Activated effector memory CD4-positive, alpha-beta T cell treated with Interleukin-2 at 50 U/mL for 16 hours (primary cell): ENCODE measurements around the gene CPLX1.
"Not testable (repeated sequence)": the region's sequence is repeated elsewhere in the genome, so short reads cannot be mapped to it uniquely, and the experiment has no call there.

ENCODE experiments used
- DNase-seq: peaks from one replicate; pipeline ENCODE4 v3.0.0-alpha.2; 2020

The CPLX1 gene

DNA sequence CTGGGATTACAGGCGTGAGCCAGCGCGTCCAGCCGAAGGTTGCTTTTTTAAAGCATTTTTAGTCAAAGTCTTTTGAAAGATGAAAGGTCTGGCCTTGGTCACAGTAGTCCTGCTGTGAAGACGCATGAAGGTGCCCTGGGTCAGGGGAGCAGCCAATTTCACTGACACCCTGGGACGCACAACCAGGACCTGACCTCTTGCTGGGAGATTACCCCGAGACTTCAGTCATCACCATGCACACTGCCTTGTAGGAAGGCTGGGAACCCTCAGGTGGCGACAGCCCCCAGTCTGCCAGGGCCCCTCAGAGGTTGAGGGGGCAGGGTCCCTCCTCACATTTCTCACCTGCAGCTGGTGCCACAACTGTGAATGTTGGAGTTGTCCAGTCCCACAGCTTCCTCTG lies 53.2 kb downstream of the CPLX1 start:
- DNase-seq: no peak

DNA sequence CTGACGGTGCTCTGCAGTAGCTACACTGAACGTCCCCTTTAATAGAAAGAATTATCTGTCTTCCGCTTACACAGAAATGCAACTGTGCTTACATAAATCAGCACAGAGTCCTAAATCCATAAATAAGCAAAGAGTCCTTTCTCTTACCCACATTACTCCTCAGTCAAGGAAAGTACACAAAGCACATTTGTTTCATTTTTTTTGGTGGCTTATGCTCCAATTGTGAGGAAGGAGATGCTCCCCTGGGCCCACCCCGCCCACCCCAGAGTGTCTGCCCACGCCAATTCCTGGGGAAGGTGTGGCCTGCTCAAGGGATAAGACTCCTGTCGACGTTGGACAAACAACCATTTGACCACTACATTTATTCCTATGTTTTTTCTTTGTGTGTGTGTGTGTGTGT lies 53.8 kb downstream of the CPLX1 start:
- DNase-seq: no peak

DNA sequence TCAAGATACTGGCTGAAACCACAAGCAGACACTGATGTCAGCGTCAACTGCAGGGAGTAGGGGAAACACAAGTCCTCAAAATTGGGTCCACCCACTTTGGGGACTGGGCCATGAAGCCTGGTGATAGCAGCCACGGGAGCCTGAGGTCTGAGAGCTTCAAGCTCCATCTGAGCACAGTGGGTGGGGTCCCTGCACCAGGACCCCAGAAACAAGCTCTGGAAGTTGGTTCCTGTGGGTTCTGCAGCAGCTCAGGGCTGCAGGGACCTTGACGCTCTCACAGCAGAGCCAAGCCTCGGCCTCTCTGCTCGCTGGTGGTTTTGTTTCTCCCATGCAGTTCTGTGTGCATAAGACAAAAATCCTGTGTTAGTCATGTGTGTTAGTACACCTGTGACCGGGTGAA lies 54.5 kb downstream of the CPLX1 start:
- no peak for DNase-seq

DNA sequence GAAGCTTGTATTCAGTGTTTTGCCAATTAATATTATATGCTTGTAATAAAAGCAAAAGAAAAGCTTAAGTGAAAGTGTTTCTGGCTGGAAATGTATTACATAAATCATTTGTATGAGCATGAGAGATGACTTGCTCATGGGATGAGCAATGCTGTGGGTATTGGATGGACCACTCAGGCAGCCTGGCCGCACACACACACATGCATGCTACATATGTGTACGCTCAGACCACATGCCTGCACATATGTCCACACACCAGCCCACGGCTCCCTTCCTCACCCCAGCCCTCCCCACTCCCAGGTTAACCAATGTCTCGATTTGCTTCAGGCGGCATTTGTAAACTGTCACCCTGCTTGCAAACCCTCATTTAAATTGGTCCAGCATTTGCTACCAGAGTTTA lies 55.9 kb downstream of the CPLX1 start:
- no peak for DNase-seq

DNA sequence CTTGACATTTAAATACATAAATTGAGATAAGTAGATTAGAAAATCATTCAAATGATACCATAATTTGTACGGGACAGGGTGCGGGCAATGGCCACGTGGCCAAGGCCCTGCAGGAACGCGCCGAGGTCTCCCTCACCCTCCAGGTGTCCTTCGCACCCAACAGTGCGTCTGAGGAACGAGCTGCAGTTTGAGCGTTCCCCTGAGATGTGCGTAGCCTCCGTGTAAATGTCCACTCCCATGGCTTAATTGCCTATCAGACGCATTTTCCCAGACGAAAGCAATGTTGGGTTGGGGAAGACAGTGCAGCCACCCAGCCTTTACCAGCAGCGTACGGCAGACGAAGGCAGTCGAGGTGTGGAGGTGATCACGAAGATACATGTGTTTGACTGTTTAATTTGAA lies 56.4 kb downstream of the CPLX1 start:
- DNase-seq: no peak

DNA sequence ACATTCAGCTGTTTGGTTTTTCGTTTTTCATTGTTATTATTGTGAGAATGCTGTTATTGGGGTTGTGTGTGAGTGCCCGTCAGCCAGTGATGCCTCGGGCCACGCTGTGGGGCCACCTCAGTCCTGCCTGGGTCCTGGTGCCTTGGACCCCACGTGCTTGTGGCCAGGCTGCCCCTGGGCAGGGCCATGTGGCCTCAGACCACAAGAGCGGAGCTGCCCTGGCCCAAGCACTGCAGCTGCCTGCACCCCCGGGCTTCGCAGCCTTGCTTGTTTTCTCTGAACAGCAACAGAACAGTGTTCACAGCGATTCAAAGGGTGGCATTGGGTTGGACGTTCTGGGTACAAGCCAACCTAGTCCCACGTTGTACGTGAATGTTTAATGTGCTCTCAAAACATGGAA lies 56.9 kb downstream of the CPLX1 start:
- no peak for DNase-seq

DNA sequence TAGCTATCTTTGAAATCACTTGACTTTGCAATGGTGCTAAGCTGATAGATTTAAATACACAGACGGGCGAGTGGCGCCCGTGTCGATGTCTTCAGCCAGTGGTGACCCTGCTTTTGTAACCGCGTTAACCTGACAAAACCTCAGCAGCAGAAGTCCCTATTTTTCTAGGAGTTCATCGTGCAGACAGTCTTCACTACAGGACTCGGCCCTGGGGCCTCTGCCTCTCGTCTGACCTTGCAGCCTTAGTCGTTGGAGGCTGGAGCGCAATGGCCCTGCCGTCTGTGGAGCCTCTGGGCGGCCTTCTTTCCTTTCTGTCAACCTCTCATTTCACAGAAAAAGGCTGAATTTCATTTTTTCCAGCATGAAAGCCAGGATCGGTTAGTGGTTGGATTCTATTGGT lies 57.9 kb downstream of the CPLX1 start:
- no peak for DNase-seq

DNA sequence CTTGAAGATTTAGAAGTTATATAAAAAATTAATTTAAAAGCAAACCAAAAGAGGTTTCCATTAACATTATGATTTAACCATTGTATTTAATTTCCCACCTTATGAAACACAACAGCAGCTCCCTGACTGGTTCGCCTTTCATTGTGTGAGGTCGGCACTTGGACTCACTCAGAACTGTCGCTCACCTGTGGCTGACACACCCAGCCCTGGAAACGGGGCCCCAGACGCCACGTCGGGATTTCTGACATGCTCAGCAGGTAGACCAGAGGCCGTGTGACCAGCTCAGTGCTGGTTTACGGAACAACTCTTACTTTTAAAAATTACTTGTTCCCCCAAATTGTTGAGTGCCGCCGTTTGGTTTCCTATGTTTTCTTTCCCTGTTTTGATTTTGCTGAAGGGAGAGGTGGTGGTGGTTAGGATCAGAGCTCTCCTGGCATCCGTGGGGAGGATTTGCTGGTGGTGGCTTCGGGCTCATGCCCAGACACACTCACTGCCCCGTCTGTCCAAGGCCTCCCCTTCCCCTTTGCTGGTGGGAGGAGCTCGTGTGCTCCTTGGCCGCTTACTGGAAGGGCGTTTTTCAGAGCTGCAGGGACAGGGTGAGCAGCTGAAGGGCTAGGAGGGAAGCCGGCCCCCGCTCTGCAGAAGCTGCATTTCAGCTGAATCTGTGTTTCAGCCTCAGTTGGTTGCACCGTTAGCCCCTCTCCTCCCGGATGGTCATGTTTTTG lies 59.2 kb downstream of the CPLX1 start:
- no peak for DNase-seq

DNA sequence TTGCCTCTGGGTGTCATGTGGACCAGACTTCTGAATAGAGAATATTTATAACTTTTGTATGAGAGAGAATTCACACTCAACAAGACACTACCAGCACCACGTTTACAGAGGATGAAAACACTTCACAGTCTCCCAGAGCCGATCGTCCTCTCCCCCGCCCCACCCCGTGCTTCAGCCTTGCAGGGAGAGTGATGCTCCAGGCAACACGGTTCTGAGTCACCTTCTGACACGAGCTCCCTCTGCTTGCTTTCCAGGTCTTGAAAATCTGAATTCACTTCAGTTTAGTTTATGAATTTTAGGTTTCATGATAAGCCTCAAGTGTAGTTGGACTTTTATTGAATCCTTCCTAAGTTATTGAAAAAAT lies 59.8 kb downstream of the CPLX1 start:
- no peak for DNase-seq

DNA sequence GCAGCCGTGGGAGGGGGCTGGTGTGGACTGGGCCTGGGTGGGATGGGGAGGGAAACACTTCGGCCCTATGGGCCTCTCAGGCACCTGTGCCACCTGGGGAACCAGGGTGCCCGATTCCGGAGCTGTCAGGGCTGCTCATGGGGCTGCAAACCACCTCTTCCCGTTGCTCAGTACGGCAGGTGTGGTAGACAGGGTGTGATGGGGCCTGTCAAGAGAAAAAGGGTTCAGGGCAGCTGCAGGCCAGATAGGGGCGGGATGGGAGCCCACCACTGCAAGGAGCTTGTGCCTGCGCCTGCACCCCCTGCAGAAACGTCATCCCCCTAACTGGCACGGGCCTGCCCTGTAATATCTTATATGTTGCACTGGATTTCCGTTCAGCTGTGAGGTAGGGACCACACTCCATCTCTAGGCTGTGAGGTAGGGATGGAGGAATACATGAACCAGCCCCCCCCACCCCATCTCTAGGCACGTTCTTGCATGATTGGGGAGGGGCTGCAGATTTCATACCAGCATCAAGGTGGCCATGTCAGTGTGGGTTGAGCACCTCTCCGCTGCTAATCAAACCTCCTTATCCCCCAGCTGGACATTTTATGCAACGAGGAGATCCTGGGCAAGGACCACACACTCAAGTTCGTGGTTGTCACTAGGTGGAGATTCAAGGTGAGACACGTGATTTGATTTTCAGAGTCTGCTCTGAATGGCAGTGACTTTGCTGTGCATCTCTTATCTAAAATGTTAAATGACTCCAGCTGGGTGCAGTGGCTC lies 61.3 kb downstream of the CPLX1 start:
- no peak for DNase-seq

DNA sequence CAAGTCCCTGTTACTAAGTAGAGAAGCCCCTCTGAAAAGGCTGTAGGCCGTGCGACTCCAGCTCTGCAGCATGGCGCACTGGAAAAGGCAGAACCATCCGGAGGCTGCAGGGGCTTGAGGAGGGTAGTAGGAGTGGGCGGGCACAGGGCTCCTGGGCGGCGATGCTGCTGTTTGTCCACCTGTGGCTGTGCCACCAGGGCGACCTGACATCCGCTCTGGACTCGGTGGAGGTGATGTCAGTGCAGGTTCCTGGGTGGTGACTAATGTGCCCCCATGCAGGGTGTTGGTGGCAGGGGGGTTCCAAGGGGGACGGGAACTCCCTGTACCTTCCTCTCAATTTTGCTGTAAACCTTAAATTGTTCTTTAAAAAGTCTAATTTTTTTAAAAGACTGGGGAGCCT lies 62.0 kb downstream of the CPLX1 start:
- DNase-seq: no peak

DNA sequence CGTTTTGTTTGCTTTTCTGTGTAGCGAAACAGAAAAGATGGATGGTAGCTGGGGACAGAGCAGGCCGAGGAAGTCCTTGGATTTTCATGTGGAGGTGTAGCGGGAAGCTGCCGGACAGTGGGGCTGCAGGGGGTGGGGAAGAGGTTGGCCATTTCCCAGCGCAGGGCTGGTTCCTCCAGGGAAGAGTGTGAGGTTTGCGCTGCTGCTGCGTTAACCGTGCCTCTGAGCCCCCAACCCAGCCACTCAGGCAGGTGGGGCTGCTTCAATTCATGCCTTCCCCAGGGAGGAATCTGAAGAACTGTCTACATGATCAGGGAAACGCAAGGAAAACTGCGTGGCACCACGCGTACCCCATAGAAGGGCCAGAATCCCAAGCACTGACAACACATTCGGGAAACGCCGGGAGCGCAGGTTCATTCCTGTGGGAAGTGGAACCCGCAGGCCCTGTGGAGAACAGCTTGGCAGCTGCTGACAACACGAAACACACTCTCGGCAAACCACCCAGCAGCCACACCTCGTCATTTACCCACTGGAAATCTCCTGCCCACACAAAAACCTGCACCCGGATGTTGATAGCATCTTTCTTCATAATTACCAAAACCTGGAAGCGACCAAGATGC lies 62.6 kb downstream of the CPLX1 start:
- DNase-seq: no peak

DNA sequence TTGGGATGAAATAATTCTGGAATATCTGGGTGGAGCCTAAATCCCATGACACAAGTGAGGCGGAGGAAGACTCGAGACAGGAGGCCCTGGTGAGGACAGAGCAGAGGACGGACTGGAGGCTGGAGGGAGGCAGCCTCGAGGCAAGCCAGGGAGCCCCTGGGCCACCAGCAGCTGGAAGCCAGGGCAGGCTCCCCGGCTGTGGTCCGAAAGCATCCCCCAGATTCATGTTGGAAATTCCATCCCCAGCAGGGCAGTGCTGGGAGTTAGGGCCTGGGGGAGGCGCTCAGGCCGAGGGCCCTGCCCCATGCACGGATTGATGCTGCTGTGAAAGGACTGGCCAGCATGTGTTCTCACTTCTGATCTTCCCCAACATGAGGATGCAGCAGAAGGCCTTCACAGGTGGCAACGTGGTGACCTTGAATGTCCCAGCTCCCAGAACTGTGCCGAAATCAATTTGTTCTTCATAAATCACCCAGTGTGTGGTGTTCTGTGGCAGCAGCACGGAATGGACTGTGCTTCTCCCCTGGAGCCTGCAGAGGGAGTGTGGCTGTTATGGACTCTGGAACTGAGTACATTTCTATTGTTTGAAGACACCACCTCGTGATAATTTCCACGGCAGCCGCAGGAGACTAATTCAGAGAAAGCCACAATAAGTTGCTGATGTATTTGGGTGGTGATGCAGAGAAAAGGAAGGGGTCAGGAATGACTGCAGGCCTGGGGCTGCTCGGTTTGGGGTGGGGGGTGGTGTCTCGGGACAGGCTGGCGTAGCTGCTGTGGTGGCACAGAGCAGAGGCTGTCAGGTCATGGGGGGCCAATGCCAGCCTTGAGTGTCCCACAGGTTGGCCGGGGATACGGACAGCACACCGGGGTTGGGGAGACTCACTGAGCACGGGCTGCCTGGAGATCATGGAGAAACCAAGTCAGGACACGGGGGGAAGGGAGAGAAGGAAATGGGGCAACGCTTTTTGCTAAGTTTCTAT lies 63.4 kb downstream of the CPLX1 start:
- no peak for DNase-seq

DNA sequence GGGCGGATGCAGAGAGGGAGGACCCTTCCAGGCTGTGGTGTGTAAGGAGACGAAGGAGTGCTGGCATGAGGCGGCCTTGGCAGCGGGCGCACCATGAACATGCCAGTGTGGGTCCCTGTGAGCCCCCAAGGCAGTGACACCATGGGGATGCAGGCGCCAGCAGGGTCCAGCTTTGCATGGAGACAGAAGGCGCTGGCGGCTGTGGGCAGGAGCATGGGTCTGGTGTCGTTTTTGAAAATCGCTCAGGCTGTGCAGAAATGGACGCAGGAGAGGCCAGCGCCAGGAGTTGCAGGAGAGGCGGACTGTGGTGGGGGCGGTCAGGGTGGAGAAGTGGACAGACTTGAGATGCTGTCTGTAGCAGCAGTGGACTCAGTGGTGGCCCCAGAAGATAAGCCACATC lies 64.2 kb downstream of the CPLX1 start:
- DNase-seq: no peak

DNA sequence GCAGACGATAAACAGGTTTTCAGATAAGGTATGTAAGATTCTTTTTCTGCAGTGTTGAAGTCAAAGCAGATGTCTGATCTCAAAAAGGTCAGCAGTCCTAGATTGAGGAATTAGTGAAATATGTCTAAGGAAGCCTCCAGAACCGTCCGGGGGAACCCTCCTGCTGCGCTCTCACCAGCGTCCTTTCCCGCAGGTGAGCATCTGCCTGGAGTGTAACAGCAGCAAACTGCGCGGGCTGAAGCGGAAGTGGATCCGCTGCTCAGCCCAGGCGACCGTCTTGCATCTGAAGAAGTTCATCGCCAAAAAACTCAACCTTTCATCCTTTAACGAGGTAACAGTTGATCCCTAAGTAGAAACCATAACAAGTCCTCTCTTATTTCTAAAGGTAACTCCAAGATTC lies 64.8 kb downstream of the CPLX1 start:
- no peak for DNase-seq

DNA sequence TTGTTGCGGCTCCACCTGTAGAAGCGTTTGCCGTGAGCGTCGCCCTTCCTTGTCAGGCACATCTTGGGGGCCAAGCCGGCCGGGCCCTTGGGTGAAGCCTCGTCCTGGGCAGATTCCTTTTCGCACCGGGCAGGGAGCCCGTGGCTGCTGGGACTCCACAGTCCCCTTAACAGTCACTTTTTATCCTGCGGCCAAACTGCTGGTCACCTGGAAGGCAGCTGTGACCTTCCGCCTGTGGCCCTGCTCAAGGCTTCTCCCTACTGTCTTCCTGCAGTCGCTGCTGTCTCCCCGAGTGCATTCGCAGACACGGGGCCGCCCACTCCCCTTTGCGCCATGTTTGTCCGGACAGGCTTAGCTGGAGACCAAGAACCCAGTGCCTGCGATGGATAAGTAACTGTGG lies 65.3 kb downstream of the CPLX1 start:
- DNase-seq: no peak

DNA sequence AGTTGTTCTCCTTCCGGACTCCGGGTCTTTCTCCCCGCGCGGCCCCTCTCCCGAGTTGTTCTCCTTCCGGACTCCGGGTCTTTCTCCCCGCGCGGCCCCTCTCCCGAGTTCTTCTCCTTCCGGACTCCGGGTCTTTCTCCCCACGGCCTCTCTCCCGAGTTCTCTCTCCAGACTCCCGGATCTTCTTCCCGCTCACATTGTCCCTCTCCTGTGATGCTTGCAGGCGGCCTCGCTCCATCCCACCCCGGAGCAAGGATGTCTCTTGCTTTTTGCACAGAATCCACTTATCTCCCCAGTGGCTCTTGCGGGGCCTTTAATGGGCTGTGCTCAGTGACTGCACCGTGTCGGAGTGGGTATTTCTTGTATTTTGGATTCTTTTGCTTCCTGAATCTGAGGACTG lies 66.1 kb downstream of the CPLX1 start:
- DNase-seq: not testable (repeated sequence)

DNA sequence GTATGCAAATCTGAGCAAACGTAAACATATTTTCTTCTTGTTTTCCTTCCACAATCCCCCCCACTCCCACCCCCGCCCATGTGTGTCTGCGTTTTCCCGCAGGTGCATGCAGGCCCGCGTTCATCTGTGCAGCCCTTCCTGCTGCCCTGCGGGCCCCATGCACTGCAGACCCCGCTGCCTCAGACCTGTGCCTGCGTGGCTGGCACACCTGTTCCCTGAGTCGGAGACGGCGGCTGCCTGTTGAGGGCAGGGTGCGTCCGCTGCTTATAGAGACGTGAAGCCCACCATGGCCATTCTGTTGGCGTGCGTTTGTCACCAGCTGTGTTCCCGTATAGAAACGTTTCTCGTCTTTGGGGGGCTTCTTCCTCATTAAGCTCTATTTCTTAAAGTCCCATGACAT lies 68.8 kb downstream of the CPLX1 start:
- no peak for DNase-seq

DNA sequence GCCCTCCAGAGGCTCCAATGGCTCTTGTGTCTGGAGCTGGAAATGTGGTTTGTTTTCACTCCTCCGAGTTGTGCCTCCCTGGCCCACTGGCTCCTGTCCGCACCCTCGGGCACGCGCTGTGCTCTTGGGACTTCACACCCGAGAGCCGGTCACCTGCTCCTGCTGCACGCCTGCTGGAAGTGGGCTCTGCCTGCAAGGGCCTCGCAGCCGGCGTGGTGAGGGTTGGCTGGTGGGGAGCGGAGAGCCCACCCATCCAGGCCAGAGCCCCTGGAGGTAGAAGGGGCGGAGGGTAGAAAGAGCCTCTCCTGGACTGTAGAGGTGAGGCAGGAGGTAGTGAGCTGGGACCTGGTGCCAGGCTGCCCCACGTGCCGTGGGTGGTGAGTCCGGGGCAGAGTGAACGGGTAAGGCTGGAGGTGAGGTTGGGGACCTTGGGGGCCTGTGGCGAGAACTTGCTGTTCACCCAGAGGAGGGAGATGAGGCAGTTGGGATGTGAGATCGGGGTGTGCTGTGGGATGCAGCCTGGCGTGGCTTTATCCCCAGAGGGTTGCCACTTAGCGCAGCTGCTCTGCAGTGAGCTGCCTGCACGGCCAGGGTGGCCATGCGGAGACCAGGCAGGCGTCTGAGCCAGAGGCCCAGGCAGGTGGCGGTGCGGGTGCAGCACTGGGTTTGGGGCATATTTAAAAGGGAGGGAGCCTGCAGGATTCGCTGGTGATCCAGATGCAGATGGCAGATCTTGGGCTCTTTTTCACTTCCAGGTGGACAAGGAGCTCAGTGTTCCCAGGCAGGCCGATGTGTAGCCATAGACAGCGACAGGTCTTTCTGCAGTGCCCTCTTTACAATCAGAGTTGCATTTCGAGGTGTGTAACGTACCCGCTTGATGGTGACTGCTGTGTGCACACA lies 71.5 kb downstream of the CPLX1 start:
- DNase-seq: no peak

DNA sequence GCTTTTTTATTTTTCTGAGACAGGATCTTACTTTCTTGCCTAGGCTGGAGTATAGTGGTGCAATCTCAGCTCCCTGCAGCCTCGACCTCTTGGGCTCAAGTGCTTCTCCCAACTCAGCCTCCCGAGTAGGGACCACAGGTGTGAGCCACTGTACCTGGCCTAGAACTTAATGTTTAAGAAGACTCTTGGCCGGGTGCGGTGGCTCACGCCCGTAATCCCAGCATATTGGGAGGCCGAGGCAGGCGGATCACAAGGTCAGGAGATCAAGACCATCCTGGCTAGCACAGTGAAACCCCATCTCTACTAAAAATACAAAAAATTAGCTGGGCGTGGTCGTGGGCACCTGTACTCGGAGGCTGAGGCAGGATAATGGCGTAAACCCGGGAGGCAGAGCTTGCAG lies 72.7 kb downstream of the CPLX1 start:
- not testable (repeated sequence) for DNase-seq

DNA sequence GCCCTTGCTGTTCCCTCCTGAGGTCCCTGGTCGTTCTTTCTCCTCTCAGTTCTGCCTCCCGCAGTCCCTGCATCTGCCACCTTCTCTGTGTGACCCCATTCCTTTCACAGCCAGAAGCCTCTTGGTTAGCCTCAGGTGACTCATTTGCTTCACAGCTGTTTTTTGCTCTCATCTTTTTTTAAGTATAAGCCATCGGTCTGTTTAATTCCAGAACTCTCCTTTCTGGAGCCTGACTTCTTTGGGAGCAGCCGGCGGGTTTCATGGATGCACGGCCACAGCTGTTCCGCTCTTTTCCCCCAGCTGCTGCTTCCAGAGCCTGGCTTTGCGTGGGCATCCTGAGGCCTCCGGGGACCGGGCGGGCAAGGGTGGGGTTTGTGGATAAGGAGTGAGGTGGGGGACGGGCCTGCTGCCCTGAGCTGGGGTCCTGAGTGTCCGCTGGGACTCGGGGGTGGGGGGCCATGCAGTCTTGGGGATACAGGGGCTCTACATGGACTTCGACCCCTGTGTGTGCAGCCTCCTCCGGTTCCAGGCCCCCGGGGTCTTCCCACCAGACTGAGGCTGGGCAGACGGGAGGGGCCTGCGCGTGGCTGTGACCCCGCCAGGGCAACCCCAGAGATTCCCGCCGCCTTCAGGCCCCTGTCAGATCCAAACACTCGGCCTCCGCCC lies 73.6 kb downstream of the CPLX1 start:
- no peak for DNase-seq

DNA sequence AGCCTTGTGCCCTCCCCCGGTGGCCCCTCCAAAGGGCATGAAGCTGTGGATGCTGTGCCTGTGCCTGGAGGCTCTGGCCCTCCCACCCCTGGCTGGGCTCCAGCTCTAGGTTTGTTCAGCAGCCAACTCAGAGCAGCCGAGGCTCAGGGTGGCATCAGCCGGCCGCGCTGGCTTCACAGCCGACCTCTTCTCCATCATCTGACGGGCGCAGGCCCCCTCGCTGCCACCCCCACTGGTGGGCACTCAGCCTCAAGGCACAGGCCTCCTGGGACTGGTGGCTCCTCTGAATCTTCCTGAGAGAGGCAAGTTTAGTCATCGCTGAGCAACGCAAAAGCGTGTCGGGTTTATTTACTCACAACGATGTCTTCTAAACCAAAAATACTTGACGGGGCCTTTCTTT lies 74.3 kb downstream of the CPLX1 start:
- DNase-seq: no peak
